Astrocyte (in vitro differentiated cells and primary cell): Measurements from ENCODE around the gene NOB1. TPM values are rescaled to one million over a fixed set of nuclear protein-coding genes. Genes with fewer than 3 reads are reported as not detected.

Source experiments
- DNase-seq: peaks from one replicate; pipeline ENCODE4 v3.0.0-alpha.2; 2010; ENCODE audit warnings: low read depth
- FAIRE-seq: peaks from 2 replicates; lab custom pipeline; 2011; peaks lifted over from hg19 to GRCh38; lab: Jason Lieb, UNC
- H2AFZ ChIP-seq: 2 replicates; pipeline ENCODE4 v1.6.0; 2012; ENCODE audit warnings: low read depth, low read length, inconsistent platforms
- H3K27ac ChIP-seq: 2 replicates; pipeline ENCODE4 v1.5.1; 2011; ENCODE audit warnings: low read depth, low read length, inconsistent platforms
- H3K27me3 ChIP-seq: 2 replicates; pipeline ENCODE4 v1.6.0; 2011; ENCODE audit warnings: low read length, inconsistent platforms; ENCODE audit not compliant: insufficient read depth
- H3K36me3 ChIP-seq: 2 replicates; pipeline ENCODE4 v1.5.1; 2011; ENCODE audit warnings: low read length, inconsistent platforms; ENCODE audit not compliant: insufficient read depth
- H3K4me1 ChIP-seq: 2 replicates; pipeline ENCODE4 v1.5.1; 2011; ENCODE audit warnings: low read length, inconsistent platforms; ENCODE audit not compliant: insufficient read depth
- H3K4me2 ChIP-seq: 2 replicates; pipeline ENCODE4 v1.6.0; 2012; ENCODE audit warnings: low read length, inconsistent platforms
- H3K4me3 ChIP-seq: 2 replicates; pipeline ENCODE4 v1.5.1; 2011; ENCODE audit warnings: low read depth, mild to moderate bottlenecking, low read length, inconsistent platforms; ENCODE audit not compliant: insufficient read depth
- H3K79me2 ChIP-seq: 2 replicates; pipeline ENCODE4 v1.6.0; 2012; ENCODE audit warnings: mild to moderate bottlenecking, low read length, inconsistent platforms; ENCODE audit not compliant: insufficient read depth
- H3K9ac ChIP-seq: 2 replicates; pipeline ENCODE4 v1.6.0; 2012; ENCODE audit warnings: mild to moderate bottlenecking, low read length, inconsistent platforms
- H3K9me3 ChIP-seq: 2 replicates; pipeline ENCODE4 v1.5.1; 2012; ENCODE audit warnings: low read depth, mild to moderate bottlenecking, low read length, inconsistent platforms; ENCODE audit not compliant: insufficient read depth
- H4K20me1 ChIP-seq: 2 replicates; pipeline ENCODE4 v1.6.0; 2012; ENCODE audit warnings: low read length, inconsistent platforms; ENCODE audit not compliant: insufficient read depth
- H3K27ac Mint-ChIP-seq: one replicate; pipeline ENCODE4 v1.8.0; 2021; ENCODE audit warnings: mild to moderate bottlenecking, mixed read lengths; ENCODE audit not compliant: unreplicated experiment
- H3K27me3 Mint-ChIP-seq: one replicate; pipeline ENCODE4 v1.8.0; 2021; ENCODE audit warnings: low read depth, mixed read lengths; ENCODE audit not compliant: unreplicated experiment
- H3K36me3 Mint-ChIP-seq: one replicate; pipeline ENCODE4 v1.8.0; 2021; ENCODE audit warnings: low read depth, mixed read lengths; ENCODE audit not compliant: unreplicated experiment
- H3K4me1 Mint-ChIP-seq: one replicate; pipeline ENCODE4 v1.8.0; 2021; ENCODE audit warnings: low read depth, mixed read lengths; ENCODE audit not compliant: unreplicated experiment
- H3K4me3 Mint-ChIP-seq: one replicate; pipeline ENCODE4 v1.8.0; 2021; ENCODE audit warnings: mild to moderate bottlenecking, moderate library complexity, mixed read lengths; ENCODE audit not compliant: unreplicated experiment
- H3K9me3 Mint-ChIP-seq: one replicate; pipeline ENCODE4 v1.8.0; 2021; ENCODE audit warnings: mild to moderate bottlenecking, mixed read lengths; ENCODE audit not compliant: unreplicated experiment
- CTCF ChIP-seq: IDR thresholded peaks from 2 replicates; pipeline ENCODE4 v1.5.1; 2011; ENCODE audit warnings: low read depth, mild to moderate bottlenecking, inconsistent platforms, low read length, moderate library complexity; ENCODE audit not compliant: insufficient read depth
- EZH2 ChIP-seq: IDR thresholded peaks from 2 replicates; pipeline ENCODE4 v1.6.1; 2012; ENCODE audit warnings: mild to moderate bottlenecking, low read length, inconsistent platforms; ENCODE audit not compliant: insufficient read depth
- total RNA-seq: library from RNA; stranded (reverse); gene quantifications from 2 replicates; pipeline ENCODE4 v1.2.1, GENCODE V29; 2021

Gene NOB1
- total RNA-seq, 1 donor from 2014 or later: 46.0 TPM

GRCh38 chr16:69720822-69721430 lies 33.8 kb downstream of the NOB1 start:
- H3K79me2 ChIP-seq: peaks cover 48% of the 10 kb centered on the region
- H2AFZ ChIP-seq: no peak overlapping the region
- peaks cover 4% of the 10 kb centered on the region for H3K4me1 Mint-ChIP-seq
- TF ChIP-seq EZH2: no peak
- TF ChIP-seq CTCF: no peak
- no peak for DNase-seq
- no peak overlapping the region for H3K4me3 ChIP-seq
- H4K20me1 ChIP-seq: peaks cover 13% of the 10 kb centered on the region
- H3K4me3 Mint-ChIP-seq: no peak overlapping the region
- H3K27ac ChIP-seq: no peak overlapping the region
- no peak overlapping the region for H3K4me2 ChIP-seq
- no peak for FAIRE-seq
- peaks cover 11% of the 10 kb centered on the region for H3K36me3 ChIP-seq
- H3K9me3 ChIP-seq: no peaks in the 10 kb centered on the region
- H3K27ac Mint-ChIP-seq: no peak overlapping the region
- H3K9me3 Mint-ChIP-seq: no peaks in the 10 kb centered on the region
- H3K9ac ChIP-seq: no peak overlapping the region
- H3K36me3 Mint-ChIP-seq: peaks cover 21% of the 10 kb centered on the region
- no peaks in the 10 kb centered on the region for H3K27me3 Mint-ChIP-seq
- peaks cover 8% of the 10 kb centered on the region for H3K4me1 ChIP-seq
- no peaks in the 10 kb centered on the region for H3K27me3 ChIP-seq

DNA sequence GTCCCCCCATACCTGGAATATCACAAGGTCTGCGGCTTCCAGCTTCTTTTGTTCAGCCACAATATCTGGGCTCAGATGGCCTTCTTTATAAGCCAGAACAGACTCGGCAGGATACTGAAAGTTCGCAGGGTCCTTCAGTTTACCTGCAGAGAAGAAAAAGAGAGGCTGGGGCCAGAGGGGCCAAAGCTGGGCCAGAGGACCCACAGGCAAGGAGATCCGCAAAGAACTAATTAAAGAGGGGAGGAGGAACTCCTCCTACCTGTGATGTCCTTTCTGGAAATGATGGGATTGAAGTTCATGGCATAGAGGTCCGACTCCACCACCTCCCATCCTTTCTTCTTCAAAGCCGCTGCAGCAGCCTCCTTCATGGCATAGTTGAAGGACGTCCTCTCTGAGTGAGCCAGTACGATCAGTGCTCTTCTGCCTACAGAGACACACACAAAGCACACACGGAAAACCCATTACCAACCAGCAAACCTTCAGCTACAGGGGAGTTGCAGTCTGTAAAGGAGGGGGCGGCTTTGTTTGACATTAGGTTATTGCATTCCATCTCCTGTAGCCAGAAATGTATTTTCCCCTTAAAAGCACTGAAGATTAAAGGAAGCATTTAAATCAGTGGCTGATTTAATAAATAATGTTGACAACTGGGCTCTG lies 36.5 kb downstream of the NOB1 start:
- Mint-ChIP-seq H3K27me3 (no peaks in the 10 kb centered on the region), H3K4me1 (no peaks in the 10 kb centered on the region), H3K4me3 (no peak overlapping the region), H3K36me3 (peaks cover 26% of the 10 kb centered on the region), H3K9me3 (no peaks in the 10 kb centered on the region), H3K27ac (no peak overlapping the region)
- peaks cover 13% of the 10 kb centered on the region for H4K20me1 ChIP-seq
- H3K27me3 ChIP-seq: no peaks in the 10 kb centered on the region
- peaks cover 22% of the 10 kb centered on the region for H3K36me3 ChIP-seq
- no peak overlapping the region for H3K9ac ChIP-seq
- FAIRE-seq: no peak
- DNase-seq: no peak
- H3K27ac ChIP-seq: no peak overlapping the region
- H3K4me3 ChIP-seq: no peak overlapping the region
- TF ChIP-seq CTCF: no peak
- no peak for TF ChIP-seq EZH2
- H3K4me1 ChIP-seq: no peaks in the 10 kb centered on the region
- H3K79me2 ChIP-seq: peaks cover 23% of the 10 kb centered on the region
- no peak overlapping the region for H2AFZ ChIP-seq
- H3K4me2 ChIP-seq: no peak overlapping the region
- H3K9me3 ChIP-seq: no peaks in the 10 kb centered on the region

- Mint-ChIP-seq H3K4me1 (no peaks in the 10 kb centered on the region), H3K27ac (no peak overlapping the region), H3K4me3 (no peak overlapping the region), H3K27me3 (no peaks in the 10 kb centered on the region), H3K36me3 (peaks cover 26% of the 10 kb centered on the region), H3K9me3 (no peaks in the 10 kb centered on the region)
- no peak for TF ChIP-seq EZH2
- TF ChIP-seq CTCF: no peak
- Histone ChIP-seq H2AFZ (no peak overlapping the region), H3K9ac (no peak overlapping the region), H3K27me3 (no peaks in the 10 kb centered on the region), H3K27ac (no peak overlapping the region), H3K36me3 (peaks cover 32% of the 10 kb centered on the region), H3K4me1 (peaks cover 4% of the 10 kb centered on the region), H3K79me2 (peaks cover 16% of the 10 kb centered on the region), H4K20me1 (peaks cover 16% of the 10 kb centered on the region), H3K9me3 (no peaks in the 10 kb centered on the region), H3K4me2 (no peak overlapping the region), H3K4me3 (no peak overlapping the region)
- DNase-seq: no peak
- FAIRE-seq: no peak
Observed at GRCh38 chr16:69717066-69717465, 37.7 kb downstream of the NOB1 start.
